ENCODE data around the gene OR5AU1. TPM values are rescaled to one million over a fixed set of nuclear protein-coding genes. Genes with fewer than 3 reads are reported as not detected.

Gene OR5AU1
- polyA plus RNA-seq, 3 donors, result not detected

- Histone ChIP-seq H3K27me3 (ENCODE audit: control insufficient read depth in 2 of 2, insufficient read depth in 2 of 2, low read length in 2 of 2) (no peaks in the 10 kb centered on the region), H3K79me2 (ENCODE audit: insufficient read depth, low read length) (no peaks in the 10 kb centered on the region), H3K9ac (ENCODE audit: insufficient read depth, low read length, poor library complexity, severe bottlenecking) (no peak overlapping the region), H3K4me1 (ENCODE audit: control insufficient read depth in 1 of 2, insufficient read depth in 2 of 2, low read length in 2 of 2) (no peaks in the 10 kb centered on the region), H3K9me3 (replicated peaks in 1 of 2; ENCODE audit: control insufficient read depth in 1 of 2, insufficient read depth in 1 of 2, low read length in 2 of 2) (peaks cover 6 to 18% of the 10 kb centered on the region in 2 donors), H3K36me3 (replicated peaks in 1 of 2; ENCODE audit: control insufficient read depth in 1 of 2, insufficient read depth in 2 of 2, low read length in 2 of 2) (no peaks in the 10 kb centered on the region), H2AFZ (ENCODE audit: insufficient read depth, low read depth, low read length, poor library complexity, severe bottlenecking) (no peak overlapping the region), H4K20me1 (ENCODE audit: insufficient read depth, low read length) (no peaks in the 10 kb centered on the region), H3K27ac (ENCODE audit: low read depth in 1 of 2, low read length in 2 of 2) (no peak overlapping the region), H3K4me3 (replicated peaks in 1 of 3; ENCODE audit: low read depth in 2 of 3, low read length in 3 of 3) (no peak overlapping the region), H3K4me2 (replicated peaks; ENCODE audit: extremely low read depth, low read length, poor library complexity, severe bottlenecking) (no peak overlapping the region)
- H3K4me3 Mint-ChIP-seq, result no peak overlapping the region
- 91% methylated on average over 3 of the region's 4 CpGs for WGBS (ENCODE audit: insufficient coverage)
- no peak overlapping the region for H3K27ac Mint-ChIP-seq
- H3K4me1 Mint-ChIP-seq, result no peaks in the 10 kb centered on the region
- no peak for TF ChIP-seq CTCF (IDR thresholded peaks at IDR 0.05)
- H3K27me3 Mint-ChIP-seq (ENCODE audit: low read depth in 3 of 3), result peaks cover 2 to 3% (median 3%) of the 10 kb centered on the region in 3 donors
- DNase-seq, result no peak
- intact Hi-C loops (cut with micrococcal nuclease), result no loop called here
- no peaks in the 10 kb centered on the region for H3K36me3 Mint-ChIP-seq
- H3K9me3 Mint-ChIP-seq, result peaks cover 14 to 19% (median 17%) of the 10 kb centered on the region in 7 donors
These were observed 6.1 kb downstream of the OR5AU1 start for GRCh38 chr14:21149641-21150367.

- H2AFZ ChIP-seq (ENCODE audit: insufficient read depth, low read depth, low read length, poor library complexity, severe bottlenecking), result no peak overlapping the region
- no peak for TF ChIP-seq CTCF (IDR thresholded peaks at IDR 0.05)
These were observed 10.4 kb downstream of the OR5AU1 start for GRCh38 chr14:21145437-21145836.

More at GRCh38 chr14:21145437-21145836, 10.4 kb downstream of the OR5AU1 start:
- Mint-ChIP-seq H3K4me1 (no peaks in the 10 kb centered on the region), H3K9me3 (peaks cover 14 to 26% (median 22%) of the 10 kb centered on the region in 7 donors), H3K4me3 (no peak overlapping the region), H3K27me3 (ENCODE audit: low read depth in 3 of 3) (peaks cover 0 to 5% (median 4%) of the 10 kb centered on the region in 3 donors), H3K36me3 (no peaks in the 10 kb centered on the region), H3K27ac (no peak overlapping the region)
- Histone ChIP-seq H4K20me1 (ENCODE audit: insufficient read depth, low read length) (no peaks in the 10 kb centered on the region), H3K9ac (ENCODE audit: insufficient read depth, low read length, poor library complexity, severe bottlenecking) (no peak overlapping the region), H3K9me3 (replicated peaks in 1 of 2; ENCODE audit: control insufficient read depth in 1 of 2, insufficient read depth in 1 of 2, low read length in 2 of 2) (peaks cover 6 to 23% of the 10 kb centered on the region in 2 donors), H3K4me1 (ENCODE audit: control insufficient read depth in 1 of 2, insufficient read depth in 2 of 2, low read length in 2 of 2) (no peaks in the 10 kb centered on the region), H3K27ac (ENCODE audit: low read depth in 1 of 2, low read length in 2 of 2) (no peak overlapping the region), H3K27me3 (ENCODE audit: control insufficient read depth in 2 of 2, insufficient read depth in 2 of 2, low read length in 2 of 2) (no peaks in the 10 kb centered on the region), H3K4me3 (replicated peaks in 1 of 3; ENCODE audit: low read depth in 2 of 3, low read length in 3 of 3) (no peak overlapping the region), H3K4me2 (replicated peaks; ENCODE audit: extremely low read depth, low read length, poor library complexity, severe bottlenecking) (no peak overlapping the region), H3K79me2 (ENCODE audit: insufficient read depth, low read length) (no peaks in the 10 kb centered on the region), H3K36me3 (replicated peaks in 1 of 2; ENCODE audit: control insufficient read depth in 1 of 2, insufficient read depth in 2 of 2, low read length in 2 of 2) (no peaks in the 10 kb centered on the region)
- intact Hi-C loops (cut with micrococcal nuclease), result no loop called here
- DNase-seq, result no peak

Measured in CD14-positive monocyte (primary cell).